MM.1S (cell line): ENCODE results near the gene AGTRAP.

ENCODE experiments used
- EZH2 ChIP-seq: fragments of 300-600 bp; sonication (generic); optimal IDR thresholded peaks from 2 replicates; pipeline ENCODE3; 2017; ENCODE audit warnings: low read depth, mild to moderate bottlenecking, antibody characterized with exemption, low read length, mixed read lengths
- TF ChIP-seq, protein P1 (sequence below): fragments of 300-600 bp; sonication (generic); IDR thresholded peaks from 2 replicates; pipeline ENCODE4 v1.5.1; 2016; ENCODE audit warnings: antibody characterized with exemption, low read length, mixed read lengths

DNA sequence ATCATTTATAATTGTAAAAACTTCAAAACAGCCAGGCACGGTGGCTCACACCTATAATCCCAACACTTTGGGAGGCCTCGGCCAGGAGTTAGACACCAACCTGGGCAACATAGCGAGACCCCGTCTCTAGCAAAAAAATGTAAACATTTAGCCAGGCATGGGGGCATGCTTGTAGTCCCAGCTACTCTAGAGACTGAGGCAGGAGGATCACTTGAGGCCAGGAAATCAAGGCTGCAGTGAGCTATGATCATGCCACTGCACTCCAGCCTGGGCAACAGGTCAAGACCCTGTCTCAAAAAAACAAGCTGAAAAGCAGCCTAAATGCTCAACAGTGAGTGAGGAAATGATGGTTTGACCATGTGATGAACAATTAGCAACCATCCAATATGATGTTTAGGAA is 33.3 kb downstream of the AGTRAP start:
- TF ChIP-seq, protein P1, sequence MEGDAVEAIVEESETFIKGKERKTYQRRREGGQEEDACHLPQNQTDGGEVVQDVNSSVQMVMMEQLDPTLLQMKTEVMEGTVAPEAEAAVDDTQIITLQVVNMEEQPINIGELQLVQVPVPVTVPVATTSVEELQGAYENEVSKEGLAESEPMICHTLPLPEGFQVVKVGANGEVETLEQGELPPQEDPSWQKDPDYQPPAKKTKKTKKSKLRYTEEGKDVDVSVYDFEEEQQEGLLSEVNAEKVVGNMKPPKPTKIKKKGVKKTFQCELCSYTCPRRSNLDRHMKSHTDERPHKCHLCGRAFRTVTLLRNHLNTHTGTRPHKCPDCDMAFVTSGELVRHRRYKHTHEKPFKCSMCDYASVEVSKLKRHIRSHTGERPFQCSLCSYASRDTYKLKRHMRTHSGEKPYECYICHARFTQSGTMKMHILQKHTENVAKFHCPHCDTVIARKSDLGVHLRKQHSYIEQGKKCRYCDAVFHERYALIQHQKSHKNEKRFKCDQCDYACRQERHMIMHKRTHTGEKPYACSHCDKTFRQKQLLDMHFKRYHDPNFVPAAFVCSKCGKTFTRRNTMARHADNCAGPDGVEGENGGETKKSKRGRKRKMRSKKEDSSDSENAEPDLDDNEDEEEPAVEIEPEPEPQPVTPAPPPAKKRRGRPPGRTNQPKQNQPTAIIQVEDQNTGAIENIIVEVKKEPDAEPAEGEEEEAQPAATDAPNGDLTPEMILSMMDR: no peak
- TF ChIP-seq EZH2: no peak
